ENCODE data around the gene NVL.

DNA sequence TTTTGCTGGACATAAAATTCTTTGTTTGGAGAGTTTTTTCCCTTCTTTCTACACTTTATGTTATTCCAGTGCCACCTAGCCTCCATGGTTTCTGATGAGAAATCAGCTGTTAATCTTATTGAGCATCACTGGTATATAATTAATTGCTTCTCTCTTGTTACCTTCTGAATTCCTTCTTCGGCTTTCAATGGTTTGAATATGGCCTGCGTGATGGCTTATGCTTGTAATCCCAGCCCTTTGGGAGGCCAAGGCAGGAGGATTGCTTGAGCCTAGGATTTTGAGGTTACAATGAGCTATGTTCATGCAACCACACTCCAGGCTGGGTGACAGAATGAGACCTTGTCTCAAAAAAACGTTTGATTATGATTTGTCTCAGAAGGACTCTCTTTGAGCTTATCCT, 13.7 kb upstream of the NVL start:
- TF ChIP-seq POLR2A (IDR thresholded peaks at IDR 0.05; ENCODE audit: low read depth, low read length), result no peak
- TF ChIP-seq POLR2AphosphoS5 (IDR thresholded peaks at IDR 0.05; ENCODE audit: insufficient read depth, low read depth, low read length), result no peak
- no peak for TF ChIP-seq JUN (IDR thresholded peaks at IDR 0.05; ENCODE audit: borderline replicate concordance, insufficient read depth, insufficient read length, low read depth)
- no peak for TF ChIP-seq CTCF (IDR thresholded peaks at IDR 0.05; ENCODE audit: extremely low read depth in 1 of 2, insufficient read depth in 1 of 2, low read depth in 1 of 2, low read length in 2 of 2)

Measured in endothelial cell of umbilical vein (primary cell).